Stimulated activated CD8-positive, alpha-beta memory T cell treated with anti-CD3 and anti-CD28 coated beads, Interleukin-4, amount 100 ng/mL, for 48 hours (primary cell): ENCODE results near the gene CCDC102B.
"Not testable (repeated sequence)": the region's sequence is repeated elsewhere in the genome, so short reads cannot be mapped to it uniquely, and the experiment has no call there.

Experiments used
- DNase-seq: peaks from one replicate; pipeline ENCODE4 v3.0.0-alpha.2; 2020

CCDC102B gene

DNA sequence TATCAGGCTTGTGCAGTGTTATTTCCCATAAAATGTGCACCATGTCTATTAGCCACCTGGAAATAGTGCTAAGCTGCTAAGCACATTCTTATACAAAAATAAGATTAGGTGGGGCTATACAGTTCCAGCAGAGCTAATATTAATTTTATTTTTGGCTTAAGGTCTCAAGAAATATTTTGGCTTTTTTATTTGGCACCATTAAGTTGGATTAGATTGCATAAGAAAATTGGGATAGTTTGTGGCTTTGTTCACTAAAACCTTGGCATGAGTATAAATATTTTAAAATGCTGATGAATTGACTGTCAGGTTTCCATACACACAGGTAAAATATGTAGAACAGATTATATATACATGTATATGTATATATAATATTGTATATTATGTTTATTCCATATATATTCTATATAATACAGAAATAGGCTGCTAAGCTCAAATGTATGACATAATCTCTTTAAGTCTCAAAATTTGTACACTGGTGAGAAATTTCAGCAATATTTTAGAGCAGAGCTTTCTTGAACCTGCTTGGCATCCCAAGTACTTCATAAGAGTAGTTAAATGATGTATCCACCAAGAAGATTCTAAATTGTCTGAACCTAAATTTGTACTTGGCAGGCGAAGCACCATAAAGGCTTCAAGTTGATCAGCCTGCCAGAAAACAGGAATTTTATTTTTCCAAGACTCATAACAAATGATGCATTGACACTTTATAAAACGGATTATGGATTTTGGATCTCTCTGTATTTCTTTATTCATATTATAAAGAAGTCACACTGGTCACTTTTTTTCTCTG lies 32.6 kb downstream of the CCDC102B start:
- DNase-seq, result no peak

DNA sequence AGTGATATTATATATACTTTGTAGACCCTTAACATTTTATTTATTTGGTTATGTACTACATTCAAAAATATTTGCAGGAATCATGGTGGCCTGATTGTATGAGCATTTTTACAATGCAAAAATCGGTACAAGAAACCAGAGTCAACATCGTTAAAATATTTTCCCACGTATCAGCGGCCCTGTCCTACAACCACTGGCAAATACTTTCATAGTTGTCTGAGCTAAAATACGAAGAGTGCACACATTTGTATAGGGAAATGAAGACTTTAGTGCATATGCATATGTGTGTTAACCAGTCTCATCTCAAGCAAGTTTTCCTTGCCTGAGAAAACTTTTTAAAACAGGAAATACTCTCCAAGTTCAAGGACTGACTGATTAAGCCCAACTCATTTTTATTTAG lies 35.9 kb downstream of the CCDC102B start:
- DNase-seq, result no peak

DNA sequence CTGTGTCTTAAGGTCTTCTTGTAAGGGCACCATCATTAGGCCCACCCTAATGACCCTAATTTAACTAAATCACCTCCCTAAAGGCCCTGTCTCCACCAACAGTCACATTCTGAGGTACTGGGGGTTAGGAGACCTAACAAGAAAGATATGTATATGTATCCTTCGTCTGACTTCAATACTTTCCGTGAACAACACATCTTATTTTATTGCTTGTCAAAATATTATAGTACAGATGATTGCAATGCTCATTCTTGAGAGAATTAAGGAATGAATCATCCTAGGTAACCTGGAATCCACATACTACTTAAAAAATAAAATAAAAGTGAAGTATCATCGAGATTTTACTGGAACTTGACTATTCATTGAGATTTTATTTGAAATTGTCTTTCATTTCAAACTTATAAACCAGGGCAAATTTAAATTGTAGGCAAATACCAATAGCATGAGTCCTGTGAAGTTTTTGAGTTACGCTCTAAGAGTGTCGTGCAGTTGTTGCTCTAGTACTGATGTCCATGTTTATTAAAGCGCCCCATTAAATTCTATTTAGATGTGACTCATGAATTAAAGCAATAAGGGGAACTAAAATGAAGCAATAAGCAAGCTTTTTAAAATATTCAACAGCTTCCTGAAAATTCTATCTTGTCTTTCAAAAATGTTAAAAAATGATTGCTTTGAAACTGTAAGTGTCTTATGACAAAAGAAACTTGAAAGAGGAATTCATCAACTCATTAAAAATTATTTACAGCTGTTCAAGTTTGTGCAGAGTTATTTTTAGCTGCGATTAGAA lies 40.0 kb downstream of the CCDC102B start:
- no peak for DNase-seq

DNA sequence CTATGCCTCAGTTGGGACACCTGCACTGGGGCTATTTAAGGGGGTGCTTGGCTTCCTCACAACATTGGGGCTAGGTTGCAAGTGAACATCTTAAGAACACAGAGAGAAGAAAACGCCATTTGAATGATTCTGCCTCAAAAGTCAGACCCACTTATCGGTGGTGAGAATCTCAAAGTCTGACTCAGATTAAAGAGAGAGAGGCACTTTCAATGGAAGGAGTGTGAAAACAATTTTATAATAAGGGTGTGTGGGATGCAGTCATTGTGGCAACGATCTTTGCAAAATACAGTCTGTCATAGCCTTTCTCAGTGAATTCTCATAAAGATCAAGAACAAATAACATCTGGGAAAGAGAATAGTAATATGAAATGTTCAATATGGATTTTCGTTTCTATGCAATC lies 41.8 kb downstream of the CCDC102B start:
- DNase-seq, result no peak

DNA sequence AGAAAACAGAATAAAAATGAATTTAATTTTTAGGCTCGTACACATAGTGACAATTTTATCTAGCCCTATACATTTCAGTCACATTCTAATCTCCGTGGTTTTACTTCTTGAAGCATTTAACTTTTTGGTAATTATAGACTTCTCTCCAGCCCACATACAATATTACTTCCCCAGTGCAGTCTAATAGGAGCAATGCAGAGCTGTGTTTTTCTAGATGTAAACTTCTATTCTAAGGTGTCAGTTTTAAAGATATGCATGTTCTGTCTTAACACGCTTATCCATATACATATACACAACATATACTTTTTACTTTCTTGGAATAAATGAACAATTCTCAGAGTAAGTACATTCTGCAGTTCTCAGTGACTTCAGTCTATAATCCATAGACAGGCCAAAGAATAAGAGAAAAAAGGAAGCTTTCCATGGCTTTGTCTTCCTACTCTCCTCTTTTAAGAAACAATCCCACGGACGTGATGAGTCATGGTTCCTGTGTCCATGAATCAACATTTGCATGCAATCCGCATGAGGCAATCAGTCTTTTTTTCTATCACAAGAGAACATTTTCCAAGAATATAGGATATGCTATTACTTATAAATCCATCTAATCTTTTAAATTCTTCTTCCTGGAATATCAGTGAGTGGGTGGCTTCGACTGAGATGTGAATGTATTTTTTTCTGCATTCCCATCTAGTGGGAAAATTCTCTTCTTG lies 42.8 kb downstream of the CCDC102B start:
- no peak for DNase-seq

DNA sequence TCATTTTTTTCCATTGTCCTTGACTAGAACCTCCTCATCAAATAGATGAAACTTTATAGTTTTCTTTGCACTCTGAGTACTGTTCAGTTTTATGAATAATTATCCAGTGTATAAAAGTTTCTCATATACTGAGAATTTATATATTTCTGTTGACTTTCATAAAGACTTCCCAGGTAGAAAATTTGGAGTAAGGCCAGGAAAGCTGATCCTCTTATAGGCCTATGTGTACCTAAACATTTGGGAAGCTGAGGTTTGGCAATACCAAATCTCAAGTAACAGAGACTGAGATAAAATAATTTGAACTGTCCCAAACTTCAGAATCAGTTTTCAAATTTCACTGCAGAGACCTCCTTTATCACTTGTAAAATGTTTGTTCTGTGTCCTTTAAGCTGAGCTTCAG lies 43.4 kb downstream of the CCDC102B start:
- DNase-seq, result no peak

DNA sequence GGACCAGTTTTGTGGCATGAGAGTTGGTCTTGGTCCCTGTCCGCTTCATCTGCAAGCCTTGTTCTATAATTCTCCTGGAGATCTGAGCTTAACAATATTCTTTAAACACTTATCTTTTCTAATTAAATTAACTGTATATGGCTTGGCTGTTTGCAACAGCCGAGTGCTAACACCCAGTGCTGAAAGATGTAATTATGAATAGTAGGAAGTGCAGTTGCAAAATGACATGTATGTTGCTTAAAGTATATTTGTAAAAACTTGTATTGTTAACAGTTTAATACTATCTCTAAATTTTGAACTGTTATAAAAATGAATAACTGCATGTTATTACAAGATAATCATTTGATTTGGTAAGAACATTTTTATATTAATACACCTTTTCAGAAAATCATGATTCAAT lies 45.1 kb downstream of the CCDC102B start:
- no peak for DNase-seq

DNA sequence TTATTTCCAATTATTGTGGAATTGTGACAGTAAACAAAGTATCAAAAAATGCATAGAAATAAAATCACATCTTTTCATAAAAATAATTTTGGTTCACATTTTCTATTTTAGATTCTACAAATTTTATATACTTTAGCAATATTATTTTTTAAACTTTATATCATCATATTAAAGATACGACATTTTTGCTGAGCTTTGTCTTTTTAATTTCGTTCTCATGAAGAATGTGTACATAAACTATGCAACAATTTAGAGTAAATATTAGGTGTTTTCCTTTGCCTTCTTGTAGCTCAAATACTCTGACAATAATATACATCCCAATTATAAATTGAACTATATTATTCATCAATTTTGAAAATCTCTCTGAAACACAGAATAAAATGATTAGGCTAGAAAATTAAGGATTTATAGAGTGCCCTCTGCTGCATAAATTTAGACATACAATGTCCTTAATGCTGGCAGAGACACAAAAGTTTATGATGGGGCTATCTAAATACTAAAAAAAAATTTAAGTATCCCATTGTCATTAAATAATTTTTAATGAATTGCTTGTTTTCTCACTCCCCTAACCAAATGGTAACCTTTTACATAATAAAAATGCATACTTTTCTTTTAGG lies 45.7 kb downstream of the CCDC102B start:
- DNase-seq, result no peak

DNA sequence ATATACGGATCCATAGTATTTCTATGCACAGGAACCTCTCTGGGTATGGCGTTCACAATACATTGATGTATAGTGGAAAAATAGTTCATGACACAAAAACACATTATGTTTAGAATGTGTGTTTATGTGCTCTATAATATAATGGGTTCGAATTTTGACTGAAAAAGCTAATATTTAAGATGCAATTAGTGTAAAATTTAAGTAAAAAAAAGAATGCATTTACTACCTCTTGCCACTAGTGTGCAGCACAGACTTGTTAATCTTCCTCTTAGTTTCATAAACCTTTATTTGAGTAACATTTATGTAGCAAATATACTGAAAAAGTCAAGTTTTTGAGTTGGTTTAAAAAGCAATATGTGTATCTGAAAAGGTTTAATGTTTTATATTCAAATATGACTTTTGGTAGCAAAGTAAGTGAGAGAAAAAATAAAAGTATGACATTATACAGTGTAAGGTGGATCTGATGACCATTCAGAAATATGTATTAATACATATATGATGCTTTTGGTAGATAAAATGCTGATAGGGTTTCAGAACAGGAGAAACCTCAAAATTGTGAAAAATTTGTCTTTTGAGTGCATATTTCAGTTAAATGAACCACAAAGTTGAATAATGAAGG lies 49.4 kb downstream of the CCDC102B start:
- DNase-seq, result no peak

DNA sequence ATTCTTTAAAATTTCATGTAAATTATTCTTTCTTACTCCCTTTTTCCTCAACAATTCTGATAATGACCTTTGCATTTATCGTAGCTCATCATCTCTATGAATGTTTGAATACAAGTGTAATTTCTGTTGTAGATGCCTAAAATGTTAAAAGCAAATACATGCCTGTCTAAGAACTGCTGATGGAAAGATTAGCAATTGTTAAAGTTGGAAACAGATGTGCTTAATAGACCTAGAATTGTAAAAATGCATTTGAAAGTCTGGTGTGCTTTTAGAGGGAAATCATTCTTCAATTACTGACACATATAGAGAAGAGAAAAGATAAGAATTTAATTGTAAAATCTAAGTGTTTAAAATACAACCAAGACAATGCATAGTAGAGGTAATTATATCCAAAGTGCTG lies 50.4 kb downstream of the CCDC102B start:
- no peak for DNase-seq

DNA sequence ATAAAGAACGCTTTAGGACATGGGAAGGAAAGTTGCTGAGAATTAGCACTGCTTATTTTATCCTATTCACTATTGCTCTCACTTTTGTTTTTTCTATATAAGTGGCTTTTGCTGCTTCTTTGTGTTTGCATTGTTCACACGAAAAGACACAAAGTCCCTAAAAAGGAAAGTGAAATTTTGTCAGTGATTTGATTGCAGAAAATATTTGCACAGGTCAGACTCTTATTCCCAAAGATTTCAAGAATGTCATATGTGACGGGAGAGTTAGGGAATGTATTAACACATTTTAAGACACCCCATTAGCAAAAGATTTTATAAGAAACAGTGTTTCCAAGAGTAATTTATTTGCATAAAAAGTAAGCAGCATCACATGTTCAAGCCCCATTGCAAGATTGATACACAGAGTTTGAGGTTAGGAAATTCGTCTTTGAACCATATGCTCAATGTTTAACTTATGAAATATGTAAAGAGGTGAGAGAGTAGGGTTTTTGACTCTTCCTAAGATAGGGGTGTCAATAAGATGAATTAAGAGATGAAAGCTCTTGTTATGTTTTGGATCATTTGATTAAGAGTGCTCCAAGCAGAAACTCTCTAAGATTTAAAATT lies 57.0 kb downstream of the CCDC102B start:
- DNase-seq, result no peak

DNA sequence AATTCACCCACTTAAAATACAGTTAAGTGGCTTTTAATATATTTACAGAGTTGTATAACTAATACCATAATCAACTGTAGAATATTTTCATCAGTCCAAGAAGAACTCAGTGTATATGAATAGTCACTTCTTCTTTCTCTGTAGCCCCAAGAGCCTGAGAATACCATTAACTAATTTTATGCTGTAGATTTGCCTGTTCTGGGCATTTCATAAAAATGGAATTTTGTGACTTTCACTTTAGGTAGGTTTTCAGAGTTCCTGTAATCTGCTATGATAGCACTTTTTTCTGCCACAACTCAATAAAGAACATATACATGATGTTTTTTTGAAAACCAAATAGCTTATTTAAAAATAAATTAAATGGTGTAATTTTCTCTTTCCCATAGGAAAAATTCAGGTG lies 57.6 kb downstream of the CCDC102B start:
- no peak for DNase-seq

DNA sequence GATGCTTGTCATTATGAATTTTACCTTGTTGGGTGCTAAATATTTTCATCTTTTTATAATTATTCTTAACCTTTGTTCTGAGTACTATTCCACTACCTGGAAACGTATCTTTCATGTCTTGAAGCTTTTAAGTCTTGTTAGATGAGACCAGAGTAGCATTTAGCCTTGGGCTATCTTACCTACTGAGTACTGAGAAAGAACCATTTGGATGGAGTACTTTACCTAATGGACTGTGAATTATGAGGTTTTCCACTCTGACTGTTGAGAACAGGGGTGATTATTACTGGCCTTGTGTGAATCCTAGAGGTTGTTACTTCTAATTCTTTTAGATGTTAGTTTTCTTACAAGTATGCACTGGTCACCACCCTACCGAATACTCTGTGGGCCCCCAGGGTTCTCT lies 63.5 kb downstream of the CCDC102B start:
- DNase-seq, result no peak

DNA sequence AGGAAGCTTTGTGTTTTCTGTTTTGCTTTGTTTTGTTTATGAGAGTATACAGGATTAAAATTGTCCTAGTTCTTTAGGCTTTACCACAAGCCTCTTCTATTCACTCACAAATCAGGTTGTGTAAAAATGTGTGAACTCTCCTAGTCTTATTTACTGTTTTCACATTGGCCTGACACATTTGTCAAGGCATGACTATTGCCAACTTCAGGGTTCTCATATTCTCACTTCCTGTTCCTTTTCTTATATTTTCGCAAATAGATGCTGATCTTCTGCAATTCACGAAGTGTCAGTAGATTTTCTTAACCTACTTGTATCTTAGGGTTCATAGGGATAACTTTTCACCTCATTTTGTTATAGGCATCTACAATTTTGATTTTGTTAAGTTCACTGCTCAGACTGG lies 67.1 kb downstream of the CCDC102B start:
- no peak for DNase-seq

DNA sequence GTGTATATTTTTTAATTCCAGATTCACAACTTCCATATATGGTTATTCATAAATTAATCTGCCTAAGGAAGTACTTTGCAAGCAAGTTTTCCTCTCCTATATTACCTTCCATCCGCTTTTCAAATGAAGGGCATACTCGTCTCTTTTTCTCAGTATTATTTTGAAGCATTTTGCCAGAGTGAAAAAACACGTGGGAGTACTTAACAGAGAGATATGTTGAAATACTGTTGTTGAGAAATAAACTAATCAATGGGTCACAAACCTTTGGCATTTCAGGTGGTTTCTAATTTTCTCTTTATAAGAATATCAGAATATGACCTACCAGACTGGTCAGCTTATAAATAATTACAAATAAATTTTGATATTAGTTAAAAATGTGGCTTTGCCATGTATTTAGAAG lies 67.6 kb downstream of the CCDC102B start:
- DNase-seq, result no peak

DNA sequence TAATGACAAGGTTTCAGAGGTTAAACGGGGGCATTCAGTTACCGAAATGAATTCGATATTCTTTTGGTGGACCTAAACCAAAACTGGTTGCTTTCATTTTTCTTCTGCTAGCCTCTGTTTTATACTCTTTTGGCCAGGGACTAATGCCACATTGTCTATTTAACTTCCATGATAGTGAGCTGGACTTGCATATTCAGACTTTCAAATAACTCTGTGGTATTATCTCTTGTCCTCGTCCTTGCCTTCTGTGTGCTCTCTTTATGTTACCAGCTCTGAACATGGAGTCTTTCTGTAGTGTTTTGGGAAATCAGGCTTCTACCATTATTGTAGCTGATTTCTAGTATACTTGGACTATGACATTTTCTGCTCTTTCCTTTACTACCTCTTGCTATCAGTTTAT lies 75.1 kb downstream of the CCDC102B start:
- no peak for DNase-seq

DNA sequence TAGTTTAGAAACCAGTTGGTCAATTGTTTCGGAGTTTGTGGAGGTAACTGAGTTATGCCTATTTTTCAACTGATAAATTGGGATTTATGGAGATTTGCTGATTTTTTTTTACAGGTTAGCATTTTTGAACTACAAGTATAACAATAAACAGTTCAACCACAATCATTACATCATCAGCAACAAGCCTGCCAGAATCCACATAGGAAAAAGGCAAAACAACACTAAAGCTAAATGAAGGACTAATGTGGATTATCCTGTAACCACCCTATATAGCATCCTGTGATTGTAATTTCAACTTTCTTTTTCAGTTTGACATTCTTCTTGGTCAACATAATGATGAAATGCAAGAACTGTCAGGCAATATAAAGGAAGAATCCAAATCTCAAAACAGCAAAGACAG lies 76.5 kb downstream of the CCDC102B start:
- no peak for DNase-seq

DNA sequence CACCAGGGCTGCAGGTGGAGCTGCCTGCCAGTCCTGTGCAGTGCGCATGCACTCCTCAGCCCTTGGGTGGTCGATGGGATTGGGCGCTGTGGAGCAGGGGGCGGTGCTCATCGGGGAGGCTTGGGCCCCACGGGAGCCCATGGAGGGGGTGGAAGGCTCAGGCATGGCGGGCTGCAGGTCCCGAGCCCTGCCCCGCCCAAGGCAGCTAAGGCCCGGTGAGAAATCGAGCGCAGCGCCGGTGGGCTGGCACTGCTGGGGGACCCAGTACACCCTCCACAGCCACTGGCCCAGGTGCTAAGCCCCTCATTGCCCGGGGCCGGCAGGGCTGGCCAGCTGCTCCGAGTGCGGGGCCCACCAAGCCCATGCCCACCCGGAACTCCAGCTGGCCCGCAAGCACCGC lies 82.1 kb downstream of the CCDC102B start:
- not testable (repeated sequence) for DNase-seq

DNA sequence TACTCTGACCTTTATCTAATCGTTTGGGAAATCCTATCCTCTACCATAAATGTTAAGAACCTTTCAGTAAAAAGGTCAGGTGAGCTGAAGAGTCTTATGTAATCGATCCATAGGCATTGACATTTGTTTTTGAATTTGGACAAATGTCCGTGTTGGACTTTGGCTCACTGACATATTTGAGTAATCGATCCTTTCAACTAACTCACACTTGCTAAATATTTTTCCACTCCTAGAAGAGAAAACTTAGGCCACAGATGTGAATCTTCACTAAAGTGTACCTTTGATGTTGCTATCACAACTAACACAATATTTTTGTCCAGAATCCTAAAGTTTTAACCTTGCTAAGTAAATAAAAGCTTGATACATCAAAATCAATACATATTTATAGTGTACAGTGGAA lies 89.5 kb downstream of the CCDC102B start:
- DNase-seq, result no peak

DNA sequence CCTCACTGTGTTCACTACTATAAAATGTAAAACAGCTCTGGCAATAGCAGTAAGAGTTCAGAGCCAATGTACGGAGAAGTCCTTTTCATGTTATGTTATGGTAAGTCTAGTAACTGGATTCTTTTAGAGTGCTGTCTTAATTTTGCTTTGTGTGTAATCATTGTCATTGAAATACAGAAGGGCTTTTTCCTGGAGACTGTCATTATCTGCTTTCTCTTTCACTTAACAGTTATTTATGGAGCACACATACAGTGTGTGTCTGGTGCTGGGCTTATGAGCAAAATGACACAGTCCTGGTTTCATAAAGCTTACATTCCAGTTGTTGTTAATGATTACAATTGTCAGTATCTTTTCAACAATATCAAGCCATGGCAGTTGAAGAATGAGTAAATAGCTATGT lies 95.5 kb downstream of the CCDC102B start:
- DNase-seq, result no peak

DNA sequence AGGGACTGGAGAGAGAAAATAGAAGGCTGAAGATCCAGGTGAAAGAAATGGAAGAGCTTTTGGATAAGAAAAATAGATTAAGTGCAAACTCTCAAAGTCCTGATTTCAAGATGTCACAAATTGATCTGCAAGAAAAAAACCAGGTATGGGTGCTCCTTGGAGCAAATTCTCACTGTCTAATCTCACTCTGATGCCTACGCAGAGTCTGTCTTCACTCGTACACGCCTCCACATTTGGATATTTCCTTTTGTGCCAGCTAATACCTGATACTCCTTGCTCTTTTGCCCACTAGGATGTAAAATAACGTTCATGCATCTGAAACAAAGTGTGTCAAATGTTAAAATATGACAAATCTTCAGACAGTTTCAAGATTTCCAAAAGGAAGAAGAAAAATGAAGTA lies 99.4 kb downstream of the CCDC102B start:
- no peak for DNase-seq

DNA sequence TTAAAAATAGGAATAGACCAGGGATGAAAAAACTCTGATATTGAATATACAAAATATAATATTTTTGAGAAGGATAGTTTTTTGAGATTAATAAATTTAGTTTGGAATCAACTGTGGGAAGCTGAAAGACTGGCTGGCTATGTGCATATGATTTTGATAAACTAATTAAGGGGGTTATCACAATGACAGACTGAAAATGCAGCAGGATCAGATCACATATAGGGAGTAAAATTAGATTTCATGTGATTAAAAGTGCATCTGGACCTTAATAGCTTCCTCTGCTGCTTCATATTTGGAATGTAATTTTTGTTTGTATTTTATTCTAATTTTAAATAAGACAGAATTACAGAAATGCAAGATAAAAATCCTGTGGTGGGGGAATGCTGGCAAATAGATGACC lies 111.7 kb downstream of the CCDC102B start:
- DNase-seq, result no peak

DNA sequence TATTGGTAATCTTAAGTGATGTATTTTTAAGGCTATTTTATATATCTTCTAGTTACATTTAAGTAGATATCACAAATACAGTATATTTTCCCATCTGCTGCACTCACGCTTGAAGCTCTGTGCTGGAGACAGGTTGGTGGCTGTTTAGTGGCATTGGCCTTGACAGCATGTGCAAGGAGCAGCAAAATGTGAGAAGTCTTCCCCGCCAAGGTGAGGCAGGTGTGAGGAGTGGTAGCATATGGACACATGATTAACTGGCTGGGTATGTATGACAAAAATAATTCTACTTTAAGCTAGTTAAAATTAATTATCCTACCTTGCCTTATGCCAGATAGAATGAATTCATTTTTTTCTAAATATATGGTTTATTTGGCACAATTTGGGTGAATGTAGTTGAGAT lies 117.2 kb downstream of the CCDC102B start:
- no peak for DNase-seq
